Measurements from ENCODE around the gene SMG6. TPM values are rescaled to one million over a fixed set of nuclear protein-coding genes. Genes with fewer than 3 reads are reported as not detected.

Gene SMG6
- total RNA-seq, 2 donors from 2014 or later: 33.2 to 82.9 TPM

- H3K4me3 ChIP-seq: no peak overlapping the region
- H3K9me3 ChIP-seq: no peaks in the 10 kb centered on the region
- DNase-seq (ENCODE audit: low spot score) (no peak), ATAC-seq (ENCODE audit: insufficient number of reproducible peaks, low FRiP score, low read depth) (no peak)
- H3K4me1 ChIP-seq (ENCODE audit: control insufficient read depth in 1 of 2, low read depth in 2 of 2): peaks cover 29 to 45% of the 10 kb centered on the region in 2 donors
- H3K36me3 ChIP-seq: no peaks in the 10 kb centered on the region
- H3K27me3 ChIP-seq (replicated peaks; ENCODE audit: insufficient read depth): no peaks in the 10 kb centered on the region
- no peak for TF ChIP-seq CTCF (IDR thresholded peaks at IDR 0.05)
- no peak overlapping the region for H3K27ac ChIP-seq
These were observed 85.2 kb downstream of the SMG6 start for GRCh38 chr17:2218426-2218825.

- ATAC-seq (ENCODE audit: insufficient number of reproducible peaks, low FRiP score, low read depth): peak; percentile 24
- no peak for DNase-seq (ENCODE audit: low spot score)
- Histone ChIP-seq H3K9me3 (no peaks in the 10 kb centered on the region), H3K4me3 (peak overlapping the region; percentile 66), H3K27me3 (replicated peaks; ENCODE audit: insufficient read depth) (no peaks in the 10 kb centered on the region), H3K27ac (peak overlapping the region; percentile 82 to 97), H3K36me3 (no peaks in the 10 kb centered on the region), H3K4me1 (ENCODE audit: control insufficient read depth in 1 of 2, low read depth in 2 of 2) (peaks cover 37 to 58% of the 10 kb centered on the region in 2 donors)
- no peak for TF ChIP-seq CTCF (IDR thresholded peaks at IDR 0.05)
These were observed 87.8 kb downstream of the SMG6 start for GRCh38 chr17:2215616-2216364.

- TF ChIP-seq CTCF (IDR thresholded peaks at IDR 0.05): no peak
- ATAC-seq (ENCODE audit: insufficient number of reproducible peaks, low FRiP score, low read depth) (peak; percentile 68), DNase-seq (ENCODE audit: low spot score) (peak; percentile 29)
- no peaks in the 10 kb centered on the region for H3K36me3 ChIP-seq
- H3K27me3 ChIP-seq (replicated peaks; ENCODE audit: insufficient read depth): no peaks in the 10 kb centered on the region
- peak overlapping the region; percentile 66 for H3K4me3 ChIP-seq
- H3K9me3 ChIP-seq: no peaks in the 10 kb centered on the region
- H3K4me1 ChIP-seq (ENCODE audit: control insufficient read depth in 1 of 2, low read depth in 2 of 2): peaks cover 37 to 61% of the 10 kb centered on the region in 2 donors
- peak overlapping the region; percentile 82 to 97 for H3K27ac ChIP-seq
These were observed 88.5 kb downstream of the SMG6 start for GRCh38 chr17:2214929-2215615.

GRCh38 chr17:2214047-2214928 is 89.3 kb downstream of the SMG6 start:
- ATAC-seq (ENCODE audit: insufficient number of reproducible peaks, low FRiP score, low read depth): no peak
- Histone ChIP-seq H3K27ac (peak overlapping the region; percentile 82 to 97), H3K4me3 (peak overlapping the region; percentile 66), H3K9me3 (no peaks in the 10 kb centered on the region), H3K27me3 (replicated peaks; ENCODE audit: insufficient read depth) (no peaks in the 10 kb centered on the region), H3K4me1 (ENCODE audit: control insufficient read depth in 1 of 2, low read depth in 2 of 2) (peaks cover 37 to 57% of the 10 kb centered on the region in 2 donors), H3K36me3 (no peaks in the 10 kb centered on the region)
- no peak for TF ChIP-seq CTCF (IDR thresholded peaks at IDR 0.05)
- peak; percentile 52 for DNase-seq (ENCODE audit: low spot score)

All from thoracic aorta (tissue), 2 donors.